Kidney (tissue), 14 donors: ENCODE results near the gene CACNA1A. TPM values are rescaled to one million over a fixed set of nuclear protein-coding genes. Genes with fewer than 3 reads are reported as not detected.
A peak's percentile ranks its signal among the peaks of the same experiment; 100 is the strongest.
"Not testable (repeated sequence)": the region's sequence is repeated elsewhere in the genome, so short reads cannot be mapped to it uniquely, and the experiment has no call there.

Experiments used
- DNase-seq, 5 donors: peaks; one replicate each; pipeline ENCODE4 v3.0.0-alpha.2; 2013 to 2020
- FAIRE-seq: peaks from 2 replicates; lab custom pipeline; 2012; peaks lifted over from hg19 to GRCh38; lab: Jason Lieb, UNC
- H3K27ac ChIP-seq, 2 donors: one replicate each; pipeline ENCODE4 v1.7.0; 2013; ENCODE audit warnings: low read depth in 2 of 2, low read length in 2 of 2, inconsistent platforms in 1 of 2
- H3K27me3 ChIP-seq: one replicate; pipeline ENCODE4 v1.7.1; 2013; ENCODE audit warnings: low read length, inconsistent platforms; ENCODE audit not compliant: control insufficient read depth, insufficient read depth
- H3K36me3 ChIP-seq, 3 donors: one replicate each; pipeline versions ENCODE4 v1.7.0 to v1.7.1; 2013; ENCODE audit warnings: low read length in 3 of 3, control low read depth in 1 of 3, inconsistent platforms in 1 of 3; ENCODE audit not compliant: insufficient read depth in 3 of 3, control insufficient read depth in 2 of 3
- H3K4me1 ChIP-seq, 3 donors: one replicate each; pipeline versions ENCODE4 v1.7.0 to v1.7.1; 2013; ENCODE audit warnings: low read length in 3 of 3, inconsistent platforms in 1 of 3, low read depth in 1 of 3; ENCODE audit not compliant: control insufficient read depth in 2 of 3, insufficient read depth in 2 of 3
- H3K4me3 ChIP-seq, 3 donors: one replicate each; pipeline versions ENCODE4 v1.7.0 to v1.8.1; 2013; ENCODE audit warnings: low read length in 3 of 3, control low read depth in 1 of 3, inconsistent platforms in 1 of 3
- H3K9ac ChIP-seq, 3 donors: one replicate each; pipeline versions ENCODE4 v1.7.0 to v1.7.1; 2013; ENCODE audit warnings: low read length in 3 of 3, control low read depth in 1 of 3, inconsistent platforms in 1 of 3
- H3K9me3 ChIP-seq, 3 donors: one replicate each; pipeline versions ENCODE4 v1.7.0 to v1.7.1; 2013; ENCODE audit warnings: low read length in 3 of 3, control low read depth in 1 of 3, inconsistent platforms in 1 of 3; ENCODE audit not compliant: control insufficient read depth in 2 of 3, insufficient read depth in 1 of 3
- intact Hi-C: fragments of 100-400 bp; cut with DNase I; formaldehyde crosslinking; loops from one replicate; pipeline ENCODE4 v1.11.1; 2022
- polyA plus RNA-seq: library from polyadenylated mRNA; stranded (reverse); fragments of 350-450 nt; fragmentation: Illumina TruSeq; extraction: RNeasy Lipid Tissue Mini Kit (QIAGEN cat#74804); gene quantifications from one replicate; pipeline ENCODE4 v1.2.3, GENCODE V29; 2014; ENCODE audit warnings: low read depth, low replicate concordance; ENCODE audit not compliant: insufficient read depth
- total RNA-seq: library from RNA; stranded (reverse); fragmentation: NEBNext Ultra II Directional; extraction: Animal tissue kit (Norgen Biotek cat#: 25700); gene quantifications from one replicate; pipeline ENCODE4 v1.2.1, GENCODE V29; 2021
- TF ChIP-seq, protein P1 (sequence below): IDR thresholded peaks from 3 replicates; pipeline ENCODE4 v1.5.1; 2012; ENCODE audit warnings: mild to moderate bottlenecking, moderate library complexity, borderline replicate concordance; ENCODE audit not compliant: insufficient read depth; ENCODE audit errors: extremely low read depth
- donor health status: control.
- donor health status: control.
- donor health status: control.
- donor health status: control.
- donor health status: control.
- donor health status: DM: yes; HTN: yes; CAD: no.
- donor health status: Normal renal cell carcinoma (clear cell type).

Gene CACNA1A
- total and polyA plus RNA-seq, 2 donors from 2014 or later = 0.30 to 1.7 TPM

DNA sequence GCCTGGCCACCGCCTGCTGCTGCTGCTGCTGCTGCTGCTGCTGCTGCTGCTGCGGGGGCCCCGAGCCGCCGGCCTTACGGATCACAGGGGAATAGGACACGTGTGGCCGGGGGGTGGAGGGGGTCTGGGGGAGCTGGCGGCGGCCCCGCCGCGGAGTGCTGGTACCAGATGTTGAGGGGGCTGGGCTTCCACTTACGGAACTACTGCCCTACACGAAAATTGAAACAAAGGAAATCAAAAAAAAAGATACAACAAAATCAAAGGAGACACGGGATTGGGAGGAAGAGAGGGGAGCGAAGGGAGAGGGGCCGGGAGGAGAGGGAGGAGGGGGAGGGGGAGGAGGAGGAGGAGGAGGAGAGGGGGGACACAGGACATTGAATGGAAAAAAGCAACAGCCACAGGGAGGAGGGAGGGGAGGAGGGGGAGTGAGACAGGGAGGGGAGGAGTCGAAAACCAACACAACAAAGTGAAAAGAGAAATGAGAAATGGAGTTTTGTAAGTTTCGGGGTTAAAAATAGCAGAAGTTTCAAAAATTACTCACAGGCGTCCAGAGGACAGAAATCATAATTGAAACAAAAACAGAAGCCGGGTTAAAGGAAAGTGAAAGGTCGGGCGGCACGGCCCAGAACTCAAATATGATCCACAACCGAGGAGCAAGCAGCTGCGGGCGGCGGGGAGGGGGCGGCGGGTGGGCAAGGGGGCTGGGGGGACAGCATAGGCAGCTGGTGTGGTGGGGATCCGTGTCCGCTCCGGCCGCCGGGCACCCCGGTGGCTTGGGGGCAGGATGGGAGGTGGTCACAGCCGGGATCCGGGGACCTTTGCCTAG, 298.2 kb downstream of the CACNA1A start:
- H3K9me3 ChIP-seq = no peaks in the 10 kb centered on the region
- H3K27ac ChIP-seq = peak overlapping the region in 1 of 2 donors; percentile 69
- intact Hi-C loops = no loop called here
- H3K4me1 ChIP-seq = peaks cover 0 to 2% (median 0%) of the 10 kb centered on the region in 3 donors
- DNase-seq = peak; percentile 88 to 94 (median 92)
- no peaks in the 10 kb centered on the region for H3K36me3 ChIP-seq
- peak overlapping the region; percentile 51 to 57 (median 52) for H3K4me3 ChIP-seq
- H3K9ac ChIP-seq = peak overlapping the region in 2 of 3 donors; percentile 40 to 47
- TF ChIP-seq, protein P1, sequence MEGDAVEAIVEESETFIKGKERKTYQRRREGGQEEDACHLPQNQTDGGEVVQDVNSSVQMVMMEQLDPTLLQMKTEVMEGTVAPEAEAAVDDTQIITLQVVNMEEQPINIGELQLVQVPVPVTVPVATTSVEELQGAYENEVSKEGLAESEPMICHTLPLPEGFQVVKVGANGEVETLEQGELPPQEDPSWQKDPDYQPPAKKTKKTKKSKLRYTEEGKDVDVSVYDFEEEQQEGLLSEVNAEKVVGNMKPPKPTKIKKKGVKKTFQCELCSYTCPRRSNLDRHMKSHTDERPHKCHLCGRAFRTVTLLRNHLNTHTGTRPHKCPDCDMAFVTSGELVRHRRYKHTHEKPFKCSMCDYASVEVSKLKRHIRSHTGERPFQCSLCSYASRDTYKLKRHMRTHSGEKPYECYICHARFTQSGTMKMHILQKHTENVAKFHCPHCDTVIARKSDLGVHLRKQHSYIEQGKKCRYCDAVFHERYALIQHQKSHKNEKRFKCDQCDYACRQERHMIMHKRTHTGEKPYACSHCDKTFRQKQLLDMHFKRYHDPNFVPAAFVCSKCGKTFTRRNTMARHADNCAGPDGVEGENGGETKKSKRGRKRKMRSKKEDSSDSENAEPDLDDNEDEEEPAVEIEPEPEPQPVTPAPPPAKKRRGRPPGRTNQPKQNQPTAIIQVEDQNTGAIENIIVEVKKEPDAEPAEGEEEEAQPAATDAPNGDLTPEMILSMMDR = no peak
- FAIRE-seq = no peak
- H3K27me3 ChIP-seq = no peaks in the 10 kb centered on the region

DNA sequence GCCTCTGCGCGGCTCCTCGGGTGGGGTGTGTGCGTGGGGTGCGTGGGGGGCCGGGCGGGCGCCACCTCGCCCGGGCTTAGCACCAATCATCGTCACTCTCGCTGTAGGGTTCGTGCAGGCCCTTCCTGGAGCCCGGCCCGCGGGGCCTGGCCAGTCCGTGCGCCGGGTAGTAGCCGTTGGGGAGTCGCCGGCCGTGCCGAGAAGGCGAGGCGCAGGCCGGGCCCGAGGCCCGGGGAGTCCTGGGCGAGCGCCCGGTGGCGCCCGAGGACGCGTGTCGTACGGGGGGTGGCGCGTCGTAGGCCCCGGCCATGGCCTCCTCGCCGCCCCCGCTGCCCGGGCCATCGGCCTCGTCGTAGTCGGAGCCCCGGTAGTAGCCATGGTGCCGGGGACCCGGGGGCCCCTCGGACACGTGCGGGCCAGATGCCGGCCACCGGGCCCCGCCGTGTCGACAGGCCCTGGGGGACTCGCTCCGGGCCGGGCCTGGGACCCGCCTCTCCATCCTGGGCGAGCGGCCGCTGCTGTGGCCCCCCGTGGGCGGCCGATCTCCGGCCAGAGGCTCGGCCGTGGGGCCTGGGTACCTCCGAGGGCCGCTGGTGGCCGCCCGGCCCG, 298.9 kb downstream of the CACNA1A start:
- TF ChIP-seq, protein P1 = no peak
- FAIRE-seq (no peak), DNase-seq (peak in 1 of 5 donors; percentile 88)
- no peak overlapping the region for H3K9ac ChIP-seq
- H3K27me3 ChIP-seq = no peaks in the 10 kb centered on the region
- peaks cover 0 to 2% (median 0%) of the 10 kb centered on the region in 3 donors for H3K4me1 ChIP-seq
- peak overlapping the region in 1 of 2 donors; percentile 53 for H3K27ac ChIP-seq
- H3K9me3 ChIP-seq = no peaks in the 10 kb centered on the region
- peak overlapping the region in 1 of 3 donors; percentile 57 for H3K4me3 ChIP-seq
- intact Hi-C loops = no loop called here
- no peaks in the 10 kb centered on the region for H3K36me3 ChIP-seq

DNA sequence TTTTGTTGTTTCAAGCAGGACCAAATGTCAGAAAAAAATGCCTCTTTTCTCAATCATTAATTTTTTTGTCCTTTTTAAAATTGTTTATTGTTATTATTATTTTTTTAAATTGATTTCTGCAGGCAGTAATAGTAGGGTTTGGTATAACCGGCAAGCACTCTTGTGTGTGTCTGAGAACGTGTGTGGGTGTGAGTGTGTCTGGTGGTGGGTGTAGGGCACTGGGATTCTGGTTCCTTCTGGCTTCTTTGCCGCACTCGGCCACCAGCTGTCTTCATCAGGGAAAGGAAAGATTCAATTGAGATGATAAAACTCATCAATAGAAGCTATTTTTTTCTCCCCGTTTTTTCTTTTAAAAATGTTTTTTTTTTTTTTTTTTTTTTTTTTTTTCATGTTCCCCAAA, 299.7 kb downstream of the CACNA1A start:
- Histone ChIP-seq H3K4me3 (no peak overlapping the region), H3K27ac (no peak overlapping the region), H3K27me3 (no peaks in the 10 kb centered on the region), H3K4me1 (peaks cover 0 to 2% (median 0%) of the 10 kb centered on the region in 3 donors), H3K9ac (no peak overlapping the region), H3K36me3 (no peaks in the 10 kb centered on the region), H3K9me3 (no peaks in the 10 kb centered on the region)
- FAIRE-seq (no peak), DNase-seq (no peak)
- intact Hi-C loops = no loop called here
- TF ChIP-seq, protein P1 = no peak

DNA sequence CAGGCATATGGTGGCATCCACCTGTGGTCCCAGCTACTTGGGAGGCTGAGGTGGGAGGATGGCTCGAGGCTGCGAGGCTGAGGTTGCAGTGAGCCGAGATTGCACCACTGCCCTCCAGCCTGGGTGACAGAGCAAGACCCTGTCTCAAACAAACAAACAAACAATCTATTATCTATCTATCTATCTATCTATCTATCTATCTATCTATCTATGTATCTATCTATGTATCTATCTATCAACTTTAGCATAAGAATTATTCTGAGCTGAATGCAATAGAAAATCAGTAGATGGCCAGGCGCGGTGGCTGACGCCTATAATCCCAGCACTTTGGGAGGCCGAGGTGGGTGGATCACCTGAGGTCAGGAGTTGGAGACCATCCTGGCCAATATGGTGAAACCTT, 304.2 kb downstream of the CACNA1A start:
- H3K27ac ChIP-seq, H3K9me3 ChIP-seq, H3K4me1 ChIP-seq, intact Hi-C loops, H3K4me3 ChIP-seq, DNase-seq, H3K36me3 ChIP-seq, H3K9ac ChIP-seq, H3K27me3 ChIP-seq, FAIRE-seq: not testable (repeated sequence)
